Measurements from ENCODE around the gene FCAMR. TPM values are rescaled to one million over a fixed set of nuclear protein-coding genes. Genes with fewer than 3 reads are reported as not detected.

Gene FCAMR
- total and polyA plus RNA-seq, 2 of the 4 experiments (the other 2 are of a cell fraction) = not detected

DNA sequence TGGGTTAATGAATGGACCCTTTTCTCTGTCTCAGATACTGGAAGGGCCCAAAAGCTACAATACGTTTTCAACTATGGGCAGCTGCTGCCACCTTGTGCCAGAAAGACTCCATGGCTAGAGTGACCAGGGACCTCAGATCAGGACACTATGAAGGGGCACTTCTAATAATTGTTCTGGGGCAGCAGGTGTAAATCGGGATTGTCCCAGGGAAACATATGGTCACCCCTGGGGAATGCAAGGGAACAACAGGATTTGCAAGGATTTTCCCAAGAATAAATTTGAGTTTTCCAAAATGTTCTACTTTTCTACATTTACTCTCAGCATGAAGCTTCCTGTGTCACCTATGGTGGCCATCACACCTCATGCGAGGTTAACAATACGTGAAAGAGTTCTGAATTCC is 12.0 kb upstream of the FCAMR start:
- no peak overlapping the region for H2AFZ ChIP-seq (replicated peaks; ENCODE audit: low read length, poor library complexity)
- H3K27me3 ChIP-seq (ENCODE audit: control insufficient read depth, insufficient read depth, low read length) = peaks cover 37% of the 10 kb centered on the region
- H2BK5ac ChIP-seq (ENCODE audit: low read depth, low read length, poor library complexity, severe bottlenecking) = no peak overlapping the region
- no TSS peak for BruUV-seq (replicated peaks)
- no peak overlapping the region for H3K18ac ChIP-seq (ENCODE audit: low read depth, low read length)
- no peak overlapping the region for H4K5ac ChIP-seq (ENCODE audit: low read depth, low read length)
- H3K23ac ChIP-seq (ENCODE audit: low read depth, low read length) = no peak overlapping the region
- ATAC-seq (ENCODE audit: low read depth) (peak; percentile 82), DNase-seq (peak; percentile 22)
- H3K9me1 ChIP-seq (ENCODE audit: insufficient read depth, low read length) = no peaks in the 10 kb centered on the region
- POLR2A ChIA-PET (ENCODE audit: unreplicated experiment) = no interaction called here
- no peaks in the 10 kb centered on the region for H3K4me1 ChIP-seq (ENCODE audit: control insufficient read depth, insufficient read depth, low read length)
- no peaks in the 10 kb centered on the region for H3K36me3 ChIP-seq (ENCODE audit: control insufficient read depth, insufficient read depth, low read length)
- dilution Hi-C loops (cut with HindIII; ENCODE audit: low sequenced_read_pairs, unreplicated experiment) = no loop called here
- intact Hi-C loops (cut with micrococcal nuclease) = loop anchor here (5.0 to 10.0 kb wide), 4 partner anchors 247 to 507 kb away; partner anchors contain the start of genes DYRK3 and IKBKE
- TF ChIP-seq, protein P1, sequence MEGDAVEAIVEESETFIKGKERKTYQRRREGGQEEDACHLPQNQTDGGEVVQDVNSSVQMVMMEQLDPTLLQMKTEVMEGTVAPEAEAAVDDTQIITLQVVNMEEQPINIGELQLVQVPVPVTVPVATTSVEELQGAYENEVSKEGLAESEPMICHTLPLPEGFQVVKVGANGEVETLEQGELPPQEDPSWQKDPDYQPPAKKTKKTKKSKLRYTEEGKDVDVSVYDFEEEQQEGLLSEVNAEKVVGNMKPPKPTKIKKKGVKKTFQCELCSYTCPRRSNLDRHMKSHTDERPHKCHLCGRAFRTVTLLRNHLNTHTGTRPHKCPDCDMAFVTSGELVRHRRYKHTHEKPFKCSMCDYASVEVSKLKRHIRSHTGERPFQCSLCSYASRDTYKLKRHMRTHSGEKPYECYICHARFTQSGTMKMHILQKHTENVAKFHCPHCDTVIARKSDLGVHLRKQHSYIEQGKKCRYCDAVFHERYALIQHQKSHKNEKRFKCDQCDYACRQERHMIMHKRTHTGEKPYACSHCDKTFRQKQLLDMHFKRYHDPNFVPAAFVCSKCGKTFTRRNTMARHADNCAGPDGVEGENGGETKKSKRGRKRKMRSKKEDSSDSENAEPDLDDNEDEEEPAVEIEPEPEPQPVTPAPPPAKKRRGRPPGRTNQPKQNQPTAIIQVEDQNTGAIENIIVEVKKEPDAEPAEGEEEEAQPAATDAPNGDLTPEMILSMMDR (conservative IDR thresholded peaks at IDR 0.05; ENCODE audit: low read depth, low read length) = peak; percentile 65
- TF ChIP-seq BHLHE40 (IDR thresholded peaks at IDR 0.05; ENCODE audit: low read depth, low read length) (no peak), SMC3 (IDR thresholded peaks at IDR 0.05; ENCODE audit: low read depth, low read length) (peak; percentile 57), RAD21 (IDR thresholded peaks at IDR 0.05; ENCODE audit: low read length) (peak; percentile 72), CEBPB (IDR thresholded peaks at IDR 0.05; ENCODE audit: low read depth, low read length) (no peak)
- no peak overlapping the region for H2AK5ac ChIP-seq (ENCODE audit: low read depth, low read length)
- H2BK15ac ChIP-seq (ENCODE audit: low read depth, low read length) = no peak overlapping the region
- no peak overlapping the region for H3K27ac ChIP-seq (ENCODE audit: insufficient read depth, low read length)
- no peak overlapping the region for H2BK20ac ChIP-seq (ENCODE audit: low read depth, low read length)
- H3K4me3 ChIP-seq (ENCODE audit: insufficient read depth, low read depth, low read length) = no peak overlapping the region
- no CpG with 5 or more reads among the region's 4 CpGs for WGBS, 2 experiments (ENCODE audit: extremely low coverage in 2 of 2, insufficient read length in 1 of 2)
- no peaks in the 10 kb centered on the region for H3K79me1 ChIP-seq (ENCODE audit: low read depth in 1 of 2, low read length in 2 of 2)
- H3K56ac ChIP-seq (ENCODE audit: extremely low read depth, insufficient read depth, low read length) = no peak overlapping the region
- H2BK120ac ChIP-seq (ENCODE audit: low read depth, low read length) = no peak overlapping the region
- no peak overlapping the region for H2AK9ac ChIP-seq (replicated peaks; ENCODE audit: low read depth, low read length, poor library complexity)
- no peak overlapping the region for H4K91ac ChIP-seq (ENCODE audit: insufficient read depth, low read depth, low read length)
- no peaks in the 10 kb centered on the region for H3K9me3 ChIP-seq (ENCODE audit: control insufficient read depth, insufficient read depth, low read length)
- H4K8ac ChIP-seq (ENCODE audit: low read depth in 2 of 2, low read length in 2 of 2) = no peak overlapping the region
- no peak overlapping the region for H3K9ac ChIP-seq (ENCODE audit: low read depth, low read length)
- no peaks in the 10 kb centered on the region for H4K20me1 ChIP-seq (ENCODE audit: insufficient read depth, low read length)
- H3K4me2 ChIP-seq (ENCODE audit: low read depth, low read length) = no peak overlapping the region
- H3K4ac ChIP-seq (ENCODE audit: low read depth, low read length) = no peak overlapping the region
- in situ Hi-C loops (cut with MboI; ENCODE audit: low sequenced_read_pairs) = no loop called here
- CTCF ChIA-PET = interaction anchor here (0.7 to 4.2 kb wide), 17 partner anchors 9 to 517 kb away, joined by 3 to 13 read pairs (median 3); partner anchors contain the start of gene EIF2D
- no peak overlapping the region for H3K14ac ChIP-seq (replicated peaks; ENCODE audit: low read depth, low read length)

Measured in IMR-90 (cell line).